HG03575 (cell line): ENCODE measurements around the gene CD55.
A peak's percentile ranks its signal among the peaks of the same experiment; 100 is the strongest.
"Not testable (repeated sequence)": the region's sequence is repeated elsewhere in the genome, so short reads cannot be mapped to it uniquely, and the experiment has no call there.

Experiments used
- ATAC-seq: cut with Tn5 transposase; IDR thresholded peaks from one replicate; pipeline ENCODE4 v1.9.1; 2021; ENCODE audit not compliant: unreplicated experiment, insufficient number of reproducible peaks, low FRiP score; ENCODE audit errors: extremely low read depth

Gene CD55

GRCh38 chr1:207304710-207305488 is 16.6 kb upstream of the CD55 start:
- no peak for ATAC-seq

- no peak for ATAC-seq
These were observed 16.0 kb upstream of the CD55 start for GRCh38 chr1:207305489-207305873.

- ATAC-seq = no peak
These were observed 15.5 kb upstream of the CD55 start for GRCh38 chr1:207306023-207306422.

GRCh38 chr1:207306603-207307002 is 14.9 kb upstream of the CD55 start:
- ATAC-seq = no peak

- no peak for ATAC-seq
These were observed 12.9 kb upstream of the CD55 start for GRCh38 chr1:207308451-207309190.

- ATAC-seq = no peak
These were observed 11.7 kb upstream of the CD55 start for GRCh38 chr1:207309745-207310273.

GRCh38 chr1:207311888-207312603 is 9.4 kb upstream of the CD55 start:
- ATAC-seq = no peak

- ATAC-seq = no peak
These were observed 8.9 kb upstream of the CD55 start for GRCh38 chr1:207312604-207312920.

GRCh38 chr1:207313131-207313530 is 8.3 kb upstream of the CD55 start:
- no peak for ATAC-seq

GRCh38 chr1:207314816-207315215 is 6.7 kb upstream of the CD55 start:
- ATAC-seq = no peak

GRCh38 chr1:207315435-207315834 is 6.0 kb upstream of the CD55 start:
- ATAC-seq = no peak

- no peak for ATAC-seq
These were observed 5.3 kb upstream of the CD55 start for GRCh38 chr1:207316141-207316540.

GRCh38 chr1:207316622-207317391 is 4.7 kb upstream of the CD55 start:
- ATAC-seq = no peak

GRCh38 chr1:207317561-207317960 is 3.9 kb upstream of the CD55 start:
- no peak for ATAC-seq

- no peak for ATAC-seq
These were observed 3.3 kb upstream of the CD55 start for GRCh38 chr1:207318072-207318619.

GRCh38 chr1:207319199-207319598 is 2.3 kb upstream of the CD55 start:
- no peak for ATAC-seq

GRCh38 chr1:207320105-207320504 is 1.4 kb upstream of the CD55 start:
- not testable (repeated sequence) for ATAC-seq

GRCh38 chr1:207321790-207322645 is 540 bp downstream of the CD55 start:
- peak; percentile 2 for ATAC-seq
